Left ventricle myocardium inferior (tissue), 1 donor: ENCODE measurements around the gene LHX2. TPM values are rescaled to one million over a fixed set of nuclear protein-coding genes. Genes with fewer than 3 reads are reported as not detected.

Experiments
- DNase-seq: peaks from one replicate; pipeline ENCODE4 v3.0.0-alpha.2; 2020
- H3K27ac ChIP-seq: fragments of 200-600 bp; replicated peaks from 2 replicates; pipeline ENCODE4 v1.8.0; 2021
- H3K27me3 ChIP-seq: fragments of 200-600 bp; 2 replicates; pipeline ENCODE4 v1.8.0; 2021; ENCODE audit warnings: low read depth
- H3K36me3 ChIP-seq: fragments of 200-600 bp; 2 replicates; pipeline ENCODE4 v1.8.0; 2021
- H3K4me1 ChIP-seq: fragments of 200-600 bp; 2 replicates; pipeline ENCODE4 v1.8.0; 2021
- H3K4me3 ChIP-seq: fragments of 200-600 bp; 2 replicates; pipeline ENCODE4 v1.8.0; 2021; ENCODE audit warnings: mild to moderate bottlenecking, moderate library complexity
- H3K9me3 ChIP-seq: fragments of 200-600 bp; replicated peaks from 2 replicates; pipeline ENCODE4 v1.8.0; 2021
- intact Hi-C: fragments of 100-400 bp; cut with micrococcal nuclease; formaldehyde crosslinking; loops from one replicate; pipeline ENCODE4 v1.11.0; 2022
- total RNA-seq: library from RNA; stranded (reverse); fragmentation: NEBNext Ultra II Directional; extraction: Animal tissue kit (Norgen Biotek cat#: 25700); gene quantifications from one replicate; pipeline ENCODE4 v1.2.1, GENCODE V29; 2021
- TF ChIP-seq, protein P1 (sequence below): fragments of 200-600 bp; IDR thresholded peaks from 2 replicates; pipeline ENCODE4 v1.8.0; 2021; ENCODE audit warnings: antibody characterized with exemption, mild to moderate bottlenecking, borderline replicate concordance
- donor health status: DM: no; HTN: yes; CAD: no; lungs with severe emphysema.

LHX2 gene
- total RNA-seq, 1 donor from 2014 or later: not detected

DNA sequence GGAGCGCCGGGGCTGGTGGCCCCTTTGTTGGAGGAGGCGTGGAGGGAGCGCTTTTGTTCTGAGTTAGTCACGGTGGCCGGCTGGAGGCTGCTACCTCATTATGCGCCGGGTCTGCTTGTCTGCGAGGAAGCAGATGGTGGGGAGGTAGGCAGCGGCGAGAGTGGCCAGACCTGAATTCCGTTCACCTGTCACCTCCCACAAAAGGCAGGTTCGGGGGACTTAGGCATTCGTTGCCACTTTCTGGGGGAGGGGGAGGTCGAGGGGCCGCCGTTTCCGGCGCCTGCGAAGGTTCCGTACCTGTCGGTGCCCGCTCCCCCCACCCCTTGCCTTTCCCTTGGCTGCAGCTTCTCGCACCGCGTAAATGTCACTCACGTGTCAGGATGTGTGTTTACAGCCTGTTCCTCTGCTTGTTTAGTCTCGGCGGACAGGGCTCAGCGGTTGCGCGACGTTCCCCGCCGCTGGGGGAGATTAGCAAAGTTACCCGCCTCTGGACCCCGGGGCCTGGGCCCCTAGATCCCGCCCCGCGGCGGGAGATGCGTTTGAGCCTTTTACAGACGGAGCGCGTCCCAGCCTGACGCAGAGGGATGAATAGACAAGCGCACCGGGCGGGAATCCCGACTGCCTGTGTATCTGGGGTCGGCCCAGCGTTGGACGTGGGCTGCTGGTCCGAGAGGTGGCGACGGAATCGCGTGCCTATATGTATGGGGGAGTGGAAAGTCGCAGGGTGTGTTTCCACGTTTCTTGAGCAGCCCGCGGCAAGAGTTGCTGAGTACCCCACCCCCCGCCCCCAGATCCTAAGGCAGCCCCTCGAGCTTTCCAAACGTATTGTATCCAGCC is 2.7 kb upstream of the LHX2 start:
- no peak for DNase-seq
- Histone ChIP-seq H3K4me3 (peak overlapping the region; percentile 42), H3K36me3 (no peaks in the 10 kb centered on the region), H3K27me3 (peaks cover 100% of the 10 kb centered on the region), H3K4me1 (peaks cover 48% of the 10 kb centered on the region), H3K27ac (no peak overlapping the region), H3K9me3 (no peaks in the 10 kb centered on the region)
- intact Hi-C loops: no loop called here
- TF ChIP-seq, protein P1, sequence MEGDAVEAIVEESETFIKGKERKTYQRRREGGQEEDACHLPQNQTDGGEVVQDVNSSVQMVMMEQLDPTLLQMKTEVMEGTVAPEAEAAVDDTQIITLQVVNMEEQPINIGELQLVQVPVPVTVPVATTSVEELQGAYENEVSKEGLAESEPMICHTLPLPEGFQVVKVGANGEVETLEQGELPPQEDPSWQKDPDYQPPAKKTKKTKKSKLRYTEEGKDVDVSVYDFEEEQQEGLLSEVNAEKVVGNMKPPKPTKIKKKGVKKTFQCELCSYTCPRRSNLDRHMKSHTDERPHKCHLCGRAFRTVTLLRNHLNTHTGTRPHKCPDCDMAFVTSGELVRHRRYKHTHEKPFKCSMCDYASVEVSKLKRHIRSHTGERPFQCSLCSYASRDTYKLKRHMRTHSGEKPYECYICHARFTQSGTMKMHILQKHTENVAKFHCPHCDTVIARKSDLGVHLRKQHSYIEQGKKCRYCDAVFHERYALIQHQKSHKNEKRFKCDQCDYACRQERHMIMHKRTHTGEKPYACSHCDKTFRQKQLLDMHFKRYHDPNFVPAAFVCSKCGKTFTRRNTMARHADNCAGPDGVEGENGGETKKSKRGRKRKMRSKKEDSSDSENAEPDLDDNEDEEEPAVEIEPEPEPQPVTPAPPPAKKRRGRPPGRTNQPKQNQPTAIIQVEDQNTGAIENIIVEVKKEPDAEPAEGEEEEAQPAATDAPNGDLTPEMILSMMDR: no peak

DNA sequence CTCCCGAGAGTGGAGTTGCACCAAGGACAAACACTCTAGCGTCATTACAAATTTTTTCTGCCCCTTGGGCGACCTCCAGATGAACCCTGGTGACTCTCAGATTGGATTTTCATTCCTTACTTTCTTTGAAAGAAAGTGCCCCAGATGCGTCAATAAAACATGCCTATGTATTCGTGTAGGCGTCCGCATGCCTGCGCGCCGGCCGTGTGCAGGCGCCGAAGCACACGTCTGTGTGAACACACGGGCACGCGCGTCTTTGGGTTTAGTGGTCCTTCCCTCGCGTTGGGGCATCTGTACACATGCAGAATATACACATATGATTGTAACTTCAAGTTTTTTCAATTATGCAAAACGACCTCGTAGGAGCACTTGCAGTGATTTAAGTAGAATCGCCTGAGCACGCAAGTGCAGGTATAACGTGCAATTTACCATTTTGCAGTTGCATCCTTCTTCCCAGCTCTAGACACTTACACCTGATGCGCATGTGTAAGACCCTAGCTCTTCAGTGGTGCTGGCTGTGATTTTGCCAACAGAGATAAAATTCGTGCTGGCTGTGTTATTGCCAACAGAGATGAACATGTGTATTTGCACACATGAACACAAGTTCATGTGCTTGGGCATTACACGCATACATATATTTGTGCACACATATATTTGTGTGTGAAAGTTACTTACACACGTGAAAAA is 1.9 kb upstream of the LHX2 start:
- TF ChIP-seq, protein P1: no peak
- Histone ChIP-seq H3K4me3 (no peak overlapping the region), H3K4me1 (peaks cover 48% of the 10 kb centered on the region)

DNA sequence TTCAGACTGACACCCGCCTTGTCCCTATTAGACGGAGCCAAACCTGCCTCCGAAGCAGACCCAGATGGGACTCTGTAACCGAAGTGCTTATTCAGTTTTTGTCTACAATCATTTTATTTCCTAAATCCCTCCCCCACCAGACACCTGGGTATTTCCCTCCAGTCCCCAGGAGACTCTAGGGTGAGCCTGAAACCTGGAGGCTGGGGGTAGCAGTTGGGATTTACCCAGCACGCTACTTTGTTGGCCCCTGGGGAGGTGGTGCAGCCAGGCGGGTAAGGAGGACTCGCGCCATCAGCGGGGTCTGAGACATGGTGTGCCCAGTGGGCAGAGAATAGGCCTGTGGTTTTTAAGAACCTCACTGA is 1.3 kb upstream of the LHX2 start:
- TF ChIP-seq, protein P1: no peak
- intact Hi-C loops: no loop called here
- peaks cover 100% of the 10 kb centered on the region for H3K27me3 ChIP-seq

More for the DNA sequence above, 1.9 kb upstream of the LHX2 start:
- intact Hi-C loops: no loop called here
- H3K27ac ChIP-seq: no peak overlapping the region
- H3K9me3 ChIP-seq: no peaks in the 10 kb centered on the region
- peaks cover 100% of the 10 kb centered on the region for H3K27me3 ChIP-seq
- no peaks in the 10 kb centered on the region for H3K36me3 ChIP-seq
- DNase-seq: no peak

DNA sequence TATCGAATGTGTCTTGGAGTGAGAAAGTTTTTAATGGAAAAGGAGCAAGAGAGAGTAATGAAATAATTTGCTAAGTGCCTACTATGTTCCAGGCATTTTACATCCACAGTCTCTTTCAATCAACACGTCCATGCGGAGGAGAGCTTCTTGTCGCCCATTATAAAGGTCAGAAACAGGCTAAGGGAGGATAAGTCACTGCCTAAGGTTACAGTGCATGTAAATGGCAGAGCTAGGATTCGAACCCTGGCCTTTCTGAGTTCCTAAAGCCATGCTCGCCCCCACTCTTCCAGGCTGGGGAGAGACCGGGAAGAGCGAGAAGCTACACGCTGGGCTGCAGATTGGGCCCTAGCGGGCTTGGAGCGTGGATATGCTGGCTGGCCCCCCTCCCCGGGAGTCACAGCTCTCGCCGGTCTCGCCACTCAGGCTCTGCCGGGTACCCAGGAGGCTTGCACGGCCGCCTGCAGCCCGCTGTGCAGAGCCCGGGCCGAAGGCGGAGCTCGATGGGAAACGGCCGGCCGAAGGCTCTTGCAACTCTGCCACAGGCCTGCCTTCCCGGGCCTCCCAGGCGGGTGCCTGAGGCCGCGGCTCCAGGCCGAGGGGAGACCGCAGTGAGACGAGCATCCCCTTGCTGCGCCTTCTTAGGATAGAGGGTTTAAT is 775 bp upstream of the LHX2 start:
- Histone ChIP-seq H3K27me3 (peaks cover 100% of the 10 kb centered on the region), H3K36me3 (no peaks in the 10 kb centered on the region), H3K4me1 (peaks cover 55% of the 10 kb centered on the region), H3K4me3 (peak overlapping the region; percentile 61), H3K27ac (no peak overlapping the region), H3K9me3 (no peaks in the 10 kb centered on the region)
- peak; percentile 16 for DNase-seq
- TF ChIP-seq, protein P1: no peak
- intact Hi-C loops: no loop called here

More for the DNA sequence above, 1.3 kb upstream of the LHX2 start:
- Histone ChIP-seq H3K9me3 (no peaks in the 10 kb centered on the region), H3K4me1 (peaks cover 50% of the 10 kb centered on the region), H3K36me3 (no peaks in the 10 kb centered on the region), H3K27ac (no peak overlapping the region), H3K4me3 (no peak overlapping the region)
- DNase-seq: no peak
